ENCODE data around the gene PLEKHA6. TPM values are rescaled to one million over a fixed set of nuclear protein-coding genes. Genes with fewer than 3 reads are reported as not detected.

PLEKHA6 gene
- total RNA-seq, 2 experiments from 2014 or later = 0.23 to 0.25 TPM

GRCh38 chr1:204192046-204192445, 167.7 kb downstream of the PLEKHA6 start:
- ChIA-PET POLR2A (no interaction called here), CTCF (interaction anchor here (0.6 to 1.4 kb wide), 4 partner anchors 15 to 451 kb away, joined by 3 to 7 read pairs (median 3); no protein-coding TSS in a partner anchor)

GRCh38 chr1:204191456-204191855, 168.3 kb downstream of the PLEKHA6 start:
- ChIA-PET POLR2A (no interaction called here), CTCF (interaction anchor here (0.7 to 1.4 kb wide), 2 partner anchors 15 to 450 kb away, joined by 3 to 7 read pairs; no protein-coding TSS in a partner anchor)

- POLR2A ChIA-PET = no interaction called here
Measured at GRCh38 chr1:204190212-204191211, 169.2 kb downstream of the PLEKHA6 start.

GRCh38 chr1:204188959-204189639, 170.6 kb downstream of the PLEKHA6 start:
- POLR2A ChIA-PET = no interaction called here
- CTCF ChIA-PET = interaction anchor here (0.5 to 1.2 kb wide), 2 partner anchors 26 to 241 kb away, joined by 3 to 4 read pairs; no protein-coding TSS in a partner anchor

More at GRCh38 chr1:204190212-204191211, 169.2 kb downstream of the PLEKHA6 start:
- CTCF ChIA-PET = interaction anchor here (1.1 kb wide), 1 partner anchor 174 kb away, joined by 3 read pairs; no protein-coding TSS in a partner anchor

GRCh38 chr1:204186597-204186996, 173.1 kb downstream of the PLEKHA6 start:
- ChIA-PET CTCF (interaction anchor here (0.7 kb wide), 1 partner anchor 668 kb away, joined by 3 read pairs; no protein-coding TSS in a partner anchor), POLR2A (no interaction called here)

- POLR2A ChIA-PET = no interaction called here
- CTCF ChIA-PET = no interaction called here
Measured at GRCh38 chr1:204181116-204181515, 178.6 kb downstream of the PLEKHA6 start.

- ChIA-PET CTCF (no interaction called here), POLR2A (no interaction called here)
Measured at GRCh38 chr1:204180133-204180532, 179.6 kb downstream of the PLEKHA6 start.

GRCh38 chr1:204178487-204179281, 181.0 kb downstream of the PLEKHA6 start:
- ChIA-PET POLR2A (no interaction called here), CTCF (interaction anchor here (0.5 kb wide), 1 partner anchor 156 kb away, joined by 3 read pairs; no protein-coding TSS in a partner anchor)

GRCh38 chr1:204177133-204177532, 182.6 kb downstream of the PLEKHA6 start:
- POLR2A ChIA-PET = no interaction called here
- CTCF ChIA-PET = interaction anchor here (0.5 to 1.3 kb wide), 2 partner anchors 14 to 333 kb away, joined by 4 to 5 read pairs; no protein-coding TSS in a partner anchor

- CTCF ChIA-PET = interaction anchor here (1.2 to 1.3 kb wide), 2 partner anchors 13 kb away, joined by 5 read pairs; no protein-coding TSS in a partner anchor
- POLR2A ChIA-PET = no interaction called here
Measured at GRCh38 chr1:204176049-204176448, 183.7 kb downstream of the PLEKHA6 start.

- ChIA-PET POLR2A (no interaction called here), CTCF (interaction anchor here (1.2 kb wide), 1 partner anchor 12 kb away, joined by 5 read pairs; no protein-coding TSS in a partner anchor)
Measured at GRCh38 chr1:204174958-204175357, 184.8 kb downstream of the PLEKHA6 start.

GRCh38 chr1:204172404-204173029, 187.2 kb downstream of the PLEKHA6 start:
- POLR2A ChIA-PET = no interaction called here
- CTCF ChIA-PET = interaction anchor here (0.6 kb wide), 1 partner anchor 9 kb away, joined by 3 read pairs; no protein-coding TSS in a partner anchor

GRCh38 chr1:204171751-204172178, 188.0 kb downstream of the PLEKHA6 start:
- ChIA-PET CTCF (interaction anchor here (0.6 kb wide), 1 partner anchor 8 kb away, joined by 3 read pairs; no protein-coding TSS in a partner anchor), POLR2A (no interaction called here)

GRCh38 chr1:204170494-204171155, 189.1 kb downstream of the PLEKHA6 start:
- ChIA-PET CTCF (interaction anchor here (0.6 to 1.1 kb wide), 2 partner anchors 38 to 251 kb away, joined by 3 read pairs; no protein-coding TSS in a partner anchor), POLR2A (no interaction called here)

GRCh38 chr1:204169858-204170257, 189.9 kb downstream of the PLEKHA6 start:
- ChIA-PET CTCF (interaction anchor here (0.5 to 1.1 kb wide), 4 partner anchors 39 to 252 kb away, joined by 3 read pairs; no protein-coding TSS in a partner anchor), POLR2A (no interaction called here)

All from activated CD8-positive, alpha-beta memory T cell treated with anti-CD3 and anti-CD28 coated beads for 36 hours (primary cell).